RPMI7951 (cell line): ENCODE measurements around the gene DNAH17. TPM values are rescaled to one million over a fixed set of nuclear protein-coding genes. Genes with fewer than 3 reads are reported as not detected.
A peak's percentile ranks its signal among the peaks of the same experiment; 100 is the strongest.

Experiments used
- DNase-seq: peaks from one replicate; pipeline ENCODE4 v3.0.0-alpha.2; 2012; ENCODE audit warnings: low read depth
- total RNA-seq: library from RNA; depleted of rRNA; stranded (reverse); fragments of >200 nt; shearing (Covaris generic); gene quantifications from 2 replicates; pipeline ENCODE4 v1.2.3, GENCODE V29; 2014

The DNAH17 gene
- total RNA-seq, 1 experiment from 2014 or later: 0.12 TPM

GRCh38 chr17:78575899-78576298, 1.3 kb downstream of the DNAH17 start:
- no peak for DNase-seq

- no peak for DNase-seq
Measured at GRCh38 chr17:78575340-78575739, 1.9 kb downstream of the DNAH17 start.

GRCh38 chr17:78573955-78574354, 3.2 kb downstream of the DNAH17 start:
- no peak for DNase-seq

GRCh38 chr17:78572239-78573205, 4.7 kb downstream of the DNAH17 start:
- no peak for DNase-seq

DNA sequence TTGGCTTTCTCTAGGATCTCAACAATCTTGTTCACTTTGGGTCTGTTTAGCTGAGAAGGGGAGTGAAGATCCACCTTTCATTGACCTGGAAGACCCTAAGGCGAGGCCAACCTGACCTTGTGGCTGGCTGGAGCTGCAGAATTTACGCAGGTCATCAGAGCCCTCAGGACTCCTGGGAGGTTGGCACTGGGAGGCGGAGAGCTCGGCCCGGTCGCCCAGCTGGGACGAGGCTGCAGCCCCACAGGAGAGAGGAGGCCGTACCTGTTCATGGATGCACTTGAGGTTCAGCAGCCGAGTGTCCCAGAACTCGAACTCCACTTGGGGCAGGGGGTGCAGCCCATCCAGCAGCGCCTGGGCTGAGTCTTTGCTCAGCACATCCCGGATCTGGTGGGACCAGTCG, 5.9 kb downstream of the DNAH17 start:
- no peak for DNase-seq

- DNase-seq: peak; percentile 76
Measured at GRCh38 chr17:78568494-78569115, 8.6 kb downstream of the DNAH17 start.

- DNase-seq: peak; percentile 42
Measured at GRCh38 chr17:78567991-78568390, 9.2 kb downstream of the DNAH17 start.

DNA sequence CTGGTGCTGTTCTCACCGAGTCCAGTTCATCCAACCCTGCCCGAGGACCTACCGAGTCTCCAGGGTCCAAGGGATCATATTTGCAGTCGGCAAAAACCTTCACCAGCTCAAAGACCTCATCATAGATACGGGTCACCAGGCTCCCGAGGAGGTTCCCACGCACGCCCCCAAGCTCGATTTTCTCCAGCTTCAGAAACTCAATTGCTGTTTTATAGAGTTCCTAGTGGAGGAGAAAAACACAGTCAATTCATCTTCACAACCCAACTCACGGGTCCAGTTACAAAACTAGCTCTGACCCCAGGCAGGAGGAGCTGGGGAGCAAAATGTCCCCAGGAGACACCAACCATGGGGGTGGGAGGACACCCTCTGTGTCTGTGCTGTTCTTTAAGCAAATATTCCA, 10.2 kb downstream of the DNAH17 start:
- DNase-seq: no peak

GRCh38 chr17:78563189-78564145, 13.7 kb downstream of the DNAH17 start:
- DNase-seq: no peak

DNA sequence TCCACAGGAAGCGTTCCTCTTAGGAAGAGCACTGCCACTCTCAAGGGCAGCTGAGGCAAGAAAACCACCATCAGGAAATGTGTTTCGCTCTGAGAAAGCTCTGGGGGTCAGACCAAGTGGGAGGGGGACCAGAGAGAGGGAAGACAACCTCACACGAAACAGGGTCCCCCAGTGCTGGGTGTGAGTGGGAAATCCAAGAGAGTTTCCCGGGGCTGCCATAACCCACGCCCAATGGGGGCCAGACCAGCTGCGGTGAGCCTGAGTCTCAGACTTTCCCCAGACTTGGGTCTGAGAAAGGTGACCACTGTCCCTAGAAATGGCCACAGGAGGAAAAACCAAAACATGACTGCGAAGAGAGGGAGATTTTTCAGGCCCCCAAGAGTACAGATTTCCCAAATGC, 14.5 kb downstream of the DNAH17 start:
- DNase-seq: no peak

DNA sequence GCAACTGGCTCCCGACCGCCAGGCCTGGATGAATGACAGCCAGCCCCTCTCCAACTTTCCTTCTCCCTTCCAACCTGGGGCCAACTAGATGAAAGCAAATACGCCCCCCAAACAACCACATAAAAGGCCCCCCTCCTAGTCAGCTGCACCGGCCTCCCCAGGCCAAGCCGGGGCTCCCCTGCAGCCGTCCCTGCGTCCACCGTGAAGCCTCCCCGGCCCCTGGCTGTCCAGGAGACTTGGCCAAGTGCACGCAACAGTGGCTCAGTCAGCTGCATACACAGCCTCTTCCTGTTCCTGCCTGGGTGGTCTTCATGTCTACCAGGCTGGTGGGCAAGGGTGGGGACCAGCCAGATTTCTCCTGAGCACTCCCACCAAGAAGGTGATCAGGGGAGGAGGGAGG, 16.0 kb downstream of the DNAH17 start:
- DNase-seq: no peak

DNA sequence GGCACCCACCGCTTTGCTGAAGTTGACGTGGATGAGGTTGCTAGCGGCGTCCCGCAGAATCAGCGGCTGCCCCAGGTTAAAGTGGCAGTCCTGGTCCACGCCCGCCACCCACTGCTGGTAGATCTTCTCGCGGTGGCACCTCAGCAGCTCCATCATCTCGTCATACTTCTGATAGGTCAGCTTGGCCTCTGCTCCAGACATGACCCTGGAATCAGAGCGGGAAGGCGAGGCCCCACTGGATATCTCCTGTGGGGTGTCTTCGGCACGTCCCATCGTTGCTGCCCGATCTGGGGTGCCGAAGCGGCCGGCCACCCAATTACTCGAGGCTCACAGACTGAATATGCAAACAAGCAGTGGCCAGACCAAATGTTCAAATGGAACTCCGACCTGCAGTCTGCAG, 16.5 kb downstream of the DNAH17 start:
- DNase-seq: no peak

- DNase-seq: no peak
Measured at GRCh38 chr17:78559749-78560368, 17.3 kb downstream of the DNAH17 start.

GRCh38 chr17:78558989-78559388, 18.2 kb downstream of the DNAH17 start:
- no peak for DNase-seq

- DNase-seq: peak; percentile 29
Measured at GRCh38 chr17:78558181-78558850, 18.9 kb downstream of the DNAH17 start.

GRCh38 chr17:78557598-78558039, 19.6 kb downstream of the DNAH17 start:
- DNase-seq: peak; percentile 78

GRCh38 chr17:78556812-78557211, 20.4 kb downstream of the DNAH17 start:
- DNase-seq: peak; percentile 20

DNA sequence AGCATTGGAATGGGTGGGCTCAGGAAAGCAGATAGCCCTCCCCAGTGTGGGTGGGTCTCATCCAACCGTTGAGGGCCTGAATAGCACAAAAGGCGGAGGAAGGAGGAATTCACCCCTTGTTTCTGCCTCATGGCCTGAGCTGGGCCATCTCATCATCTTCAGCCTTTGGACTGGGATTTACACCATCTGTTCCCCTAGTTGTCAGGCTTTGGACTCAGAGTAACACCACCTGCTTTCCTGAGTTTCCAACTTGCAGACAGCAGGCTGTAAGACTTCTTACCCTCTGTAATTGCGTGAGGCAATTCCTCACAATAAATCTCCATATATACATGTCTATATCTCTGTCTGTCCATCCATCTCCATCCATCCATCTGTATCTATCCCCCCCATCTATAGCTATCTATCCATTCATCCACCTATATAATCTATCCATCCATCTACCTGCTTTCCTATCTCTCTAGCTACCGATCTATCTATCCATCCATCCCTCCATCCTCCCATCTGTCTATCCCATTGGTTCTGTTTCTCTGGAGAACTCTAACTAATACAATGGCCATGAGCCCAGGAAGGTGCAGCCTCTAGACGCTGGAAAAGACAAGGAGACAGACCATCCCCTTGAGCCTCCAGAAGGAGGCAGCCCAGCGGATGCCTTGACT, 21.3 kb downstream of the DNAH17 start:
- DNase-seq: peak; percentile 47

DNA sequence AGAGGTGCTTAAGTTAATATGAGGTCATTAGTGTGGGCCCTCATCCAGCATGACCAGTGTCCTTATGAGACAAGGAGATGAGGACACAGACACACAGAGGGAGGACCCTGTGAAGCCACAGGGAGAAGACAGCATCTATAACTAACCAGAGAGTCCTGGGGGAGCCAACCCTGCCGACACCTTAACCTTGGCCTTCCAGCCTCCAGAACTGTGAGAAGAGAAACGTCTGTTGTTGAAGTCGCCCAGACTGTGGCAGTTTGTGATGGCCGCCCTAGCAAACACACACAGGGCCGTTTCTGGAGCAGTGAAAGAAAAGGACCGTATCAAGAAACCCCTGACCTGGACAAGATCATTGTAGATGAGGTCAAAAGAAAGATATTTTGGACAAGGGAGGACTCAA, 26.7 kb downstream of the DNAH17 start:
- no peak for DNase-seq

DNA sequence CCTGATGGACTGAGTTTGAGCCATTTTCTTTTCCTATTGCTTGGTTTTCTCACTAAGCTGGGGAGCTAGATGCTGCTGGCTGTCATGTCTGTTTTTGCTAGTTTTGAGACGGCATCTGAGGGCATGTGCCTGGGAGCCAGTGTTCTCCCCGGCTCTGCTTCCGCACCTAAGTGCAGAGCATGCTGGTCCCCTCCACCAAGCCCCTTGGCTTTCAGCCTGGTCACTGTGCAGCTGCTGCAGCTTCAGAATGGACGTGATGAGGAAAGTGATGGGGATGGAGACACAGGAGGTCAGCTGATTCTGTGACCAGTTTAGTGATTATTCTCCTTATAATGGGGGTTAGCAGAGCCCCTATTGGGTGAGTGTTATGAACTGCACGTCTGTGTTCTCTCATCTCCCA, 28.5 kb downstream of the DNAH17 start:
- no peak for DNase-seq
